Cardiac fibroblast (primary cell): ENCODE measurements around the gene ZNF540.
A peak's percentile ranks its signal among the peaks of the same experiment; 100 is the strongest.

Experiments
- DNase-seq, 2 donors: peaks; one replicate each; pipeline versions ENCODE4 v3.0.0 to v3.0.0-alpha.2; 2010; ENCODE audit warnings: low read depth in 2 of 2
- H3K4me3 ChIP-seq, 2 donors: replicated peaks in 1 of 2; 1 replicate in 1 of 2; 2 replicates in 1 of 2; pipeline ENCODE4 v1.5.1; 2011; ENCODE audit warnings: low read depth in 2 of 2, low read length in 2 of 2, mild to moderate bottlenecking in 2 of 2, moderate library complexity in 1 of 2
- TF ChIP-seq, protein P1 (sequence below): IDR thresholded peaks from one replicate; pipeline ENCODE4 v1.5.1; 2011; ENCODE audit warnings: low read depth, mild to moderate bottlenecking, low read length, inconsistent platforms

ZNF540 gene

DNA sequence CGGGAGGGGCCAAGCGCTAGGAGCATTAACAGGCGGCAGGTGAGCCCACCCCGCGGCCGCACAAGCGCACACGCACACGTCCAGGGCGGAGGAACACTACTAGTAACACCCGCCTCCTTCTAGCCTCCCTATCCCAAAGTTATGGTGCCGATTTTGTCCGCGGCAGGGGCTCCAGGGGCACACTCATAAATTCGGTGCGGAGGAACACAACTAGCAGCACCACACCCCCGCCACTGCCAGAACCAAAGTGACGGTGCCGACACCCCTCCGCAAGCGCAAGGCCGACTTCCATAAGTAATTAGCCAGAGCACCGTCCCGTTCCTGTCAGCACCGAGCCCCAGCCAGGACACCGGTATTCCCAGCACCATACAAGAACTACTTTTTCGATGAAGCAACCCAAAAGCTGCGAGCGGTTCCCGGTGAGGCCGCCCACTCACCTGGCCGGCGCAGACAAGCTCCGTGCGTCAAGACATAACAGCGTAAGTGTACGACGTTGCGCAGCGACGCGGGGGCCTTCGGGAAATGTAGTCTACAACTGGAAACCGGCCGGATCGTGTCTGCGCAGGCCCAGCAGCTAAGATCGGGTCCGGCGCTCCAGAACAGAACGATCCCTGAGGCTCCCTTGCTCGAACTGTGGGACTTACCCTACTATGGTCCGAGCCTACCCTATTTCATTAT is at the start of gene ZNF540, which contains the start of gene ZNF571:
Gene ZNF540 (plus strand): TSS at position 573 of the 678 bp plus-strand sequence. CDS start 3,572 bp downstream, outside the sequence.
Gene ZNF571 (minus strand): TSS at position 489 of the 678 bp plus-strand sequence. CDS start 8,116 bp downstream, outside the sequence.
- TF ChIP-seq, protein P1, sequence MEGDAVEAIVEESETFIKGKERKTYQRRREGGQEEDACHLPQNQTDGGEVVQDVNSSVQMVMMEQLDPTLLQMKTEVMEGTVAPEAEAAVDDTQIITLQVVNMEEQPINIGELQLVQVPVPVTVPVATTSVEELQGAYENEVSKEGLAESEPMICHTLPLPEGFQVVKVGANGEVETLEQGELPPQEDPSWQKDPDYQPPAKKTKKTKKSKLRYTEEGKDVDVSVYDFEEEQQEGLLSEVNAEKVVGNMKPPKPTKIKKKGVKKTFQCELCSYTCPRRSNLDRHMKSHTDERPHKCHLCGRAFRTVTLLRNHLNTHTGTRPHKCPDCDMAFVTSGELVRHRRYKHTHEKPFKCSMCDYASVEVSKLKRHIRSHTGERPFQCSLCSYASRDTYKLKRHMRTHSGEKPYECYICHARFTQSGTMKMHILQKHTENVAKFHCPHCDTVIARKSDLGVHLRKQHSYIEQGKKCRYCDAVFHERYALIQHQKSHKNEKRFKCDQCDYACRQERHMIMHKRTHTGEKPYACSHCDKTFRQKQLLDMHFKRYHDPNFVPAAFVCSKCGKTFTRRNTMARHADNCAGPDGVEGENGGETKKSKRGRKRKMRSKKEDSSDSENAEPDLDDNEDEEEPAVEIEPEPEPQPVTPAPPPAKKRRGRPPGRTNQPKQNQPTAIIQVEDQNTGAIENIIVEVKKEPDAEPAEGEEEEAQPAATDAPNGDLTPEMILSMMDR, result no peak

GRCh38 chr19:37551129-37551993 is 43.3 kb upstream of the ZNF540 start:
- peak overlapping the region; percentile 83 to 91 for H3K4me3 ChIP-seq
- peak; percentile 73 to 76 for DNase-seq
- TF ChIP-seq, protein P1, result peak; percentile 65

More for the DNA sequence above, at the start of gene ZNF540, which contains the start of gene ZNF571:
- peak; percentile 95 to 97 for DNase-seq
- H3K4me3 ChIP-seq, result peak within 1 kb of the TSS; percentile 80 to 91

DNA sequence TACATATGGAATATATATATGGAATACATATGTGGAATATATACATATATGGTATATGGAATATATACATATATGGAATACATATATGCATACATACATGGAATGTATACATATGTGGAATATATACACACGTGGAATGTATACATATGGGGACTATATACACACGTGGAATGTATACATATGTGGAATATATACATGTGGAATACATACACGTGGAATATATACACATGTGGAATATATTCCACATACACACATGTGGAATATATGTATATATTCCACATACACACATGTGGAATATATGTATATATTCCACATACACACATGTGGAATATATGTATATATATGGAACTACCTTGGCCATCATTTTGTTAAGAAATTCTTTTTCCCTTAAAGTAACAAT is 31.2 kb upstream of the ZNF540 start:
- no peak for DNase-seq
- H3K4me3 ChIP-seq, result no peak overlapping the region
- TF ChIP-seq, protein P1, result no peak

DNA sequence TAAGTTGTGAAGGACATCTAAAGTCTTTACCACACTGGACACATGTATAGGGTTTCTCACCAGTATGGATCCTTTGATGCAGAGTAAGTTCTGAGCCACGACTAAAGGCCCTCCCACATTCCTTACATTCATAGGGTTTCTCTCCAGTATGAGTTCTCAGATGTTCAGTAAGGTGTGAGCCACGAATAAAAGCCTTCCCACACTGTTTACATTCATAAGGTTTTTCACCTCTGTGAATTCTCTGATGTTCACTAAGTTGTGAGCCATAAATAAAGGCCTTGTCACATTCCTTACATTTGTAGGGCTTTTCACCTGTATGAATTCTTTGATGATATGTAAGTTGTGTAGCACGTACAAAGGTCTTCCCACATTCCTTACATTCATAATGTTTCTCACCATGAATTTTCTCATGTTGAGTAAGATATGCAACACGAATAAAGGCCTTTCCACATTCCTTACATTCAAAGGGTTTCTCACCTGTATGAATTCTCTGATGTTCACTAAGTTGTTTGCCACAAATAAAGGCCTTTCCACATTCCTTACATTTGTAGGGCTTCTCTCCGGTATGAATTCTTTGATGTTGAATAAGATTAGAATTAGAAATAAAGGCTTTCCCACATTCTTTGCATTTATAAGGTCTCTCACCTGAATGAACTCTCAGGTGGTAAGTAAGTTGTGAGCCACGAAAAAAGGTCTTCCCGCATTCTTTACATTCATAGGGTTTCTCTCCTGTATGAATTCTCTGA is 29.9 kb upstream of the ZNF540 start:
- H3K4me3 ChIP-seq, result no peak overlapping the region
- DNase-seq, result peak in 1 of 2 donors; percentile 11
- TF ChIP-seq, protein P1, result no peak

DNA sequence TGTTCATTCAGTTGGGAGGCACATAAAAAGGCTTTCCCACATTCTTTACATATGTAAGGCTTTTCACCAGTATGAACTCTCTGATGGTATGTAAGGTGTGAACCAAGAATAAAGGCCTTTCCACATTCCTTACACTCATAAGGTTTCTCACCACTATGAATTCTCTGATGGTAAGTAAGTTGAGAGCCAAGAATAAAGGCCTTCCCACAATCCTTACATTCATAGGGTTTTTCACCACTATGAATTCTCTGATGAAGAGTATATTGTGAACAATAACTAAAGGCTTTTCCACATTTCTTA is 29.4 kb upstream of the ZNF540 start:
- TF ChIP-seq, protein P1, result no peak
- no peak for DNase-seq
- no peak overlapping the region for H3K4me3 ChIP-seq

DNA sequence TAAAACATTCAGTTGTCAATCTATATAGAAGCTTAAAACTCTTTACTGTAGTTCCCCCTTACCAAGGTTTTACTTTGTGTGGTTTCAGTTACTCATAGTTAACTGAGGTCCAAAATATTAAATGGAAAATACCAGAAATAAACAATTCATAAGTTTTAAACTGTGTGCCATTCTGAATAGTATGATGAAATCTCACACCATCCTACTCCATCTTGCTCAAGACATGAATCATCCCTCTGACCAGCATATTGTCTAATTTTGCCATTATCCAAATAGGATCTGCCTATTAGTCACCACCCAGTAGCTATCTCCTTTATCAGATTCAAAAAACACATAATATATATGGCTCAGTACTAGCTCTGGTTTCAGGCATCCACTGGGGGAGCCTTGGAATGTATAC is 22.5 kb upstream of the ZNF540 start:
- H3K4me3 ChIP-seq, result no peak overlapping the region
- peak in 1 of 2 donors; percentile 83 for DNase-seq
- TF ChIP-seq, protein P1, result no peak
